C4-2B (cell line): Measurements from ENCODE around the gene UNG.

Experiments used
- CTCF ChIP-seq: fragments of 450-650 bp; conservative IDR thresholded peaks from 2 replicates; pipeline ENCODE4 v1.5.1; 2017; ENCODE audit warnings: mild to moderate bottlenecking
- ZFX ChIP-seq: fragments of 450-650 bp; IDR thresholded peaks from 2 replicates; pipeline ENCODE4 v1.6.1; 2017

- TF ChIP-seq CTCF (no peak), ZFX (no peak)
These were observed 43.2 kb downstream of the UNG start for GRCh38 chr12:109140560-109140959.
